ENCODE measurements around the gene NMBR.
A peak's percentile ranks its signal among the peaks of the same experiment; 100 is the strongest.
"Not testable (repeated sequence)": the region's sequence is repeated elsewhere in the genome, so short reads cannot be mapped to it uniquely, and the experiment has no call there.

Gene NMBR

DNA sequence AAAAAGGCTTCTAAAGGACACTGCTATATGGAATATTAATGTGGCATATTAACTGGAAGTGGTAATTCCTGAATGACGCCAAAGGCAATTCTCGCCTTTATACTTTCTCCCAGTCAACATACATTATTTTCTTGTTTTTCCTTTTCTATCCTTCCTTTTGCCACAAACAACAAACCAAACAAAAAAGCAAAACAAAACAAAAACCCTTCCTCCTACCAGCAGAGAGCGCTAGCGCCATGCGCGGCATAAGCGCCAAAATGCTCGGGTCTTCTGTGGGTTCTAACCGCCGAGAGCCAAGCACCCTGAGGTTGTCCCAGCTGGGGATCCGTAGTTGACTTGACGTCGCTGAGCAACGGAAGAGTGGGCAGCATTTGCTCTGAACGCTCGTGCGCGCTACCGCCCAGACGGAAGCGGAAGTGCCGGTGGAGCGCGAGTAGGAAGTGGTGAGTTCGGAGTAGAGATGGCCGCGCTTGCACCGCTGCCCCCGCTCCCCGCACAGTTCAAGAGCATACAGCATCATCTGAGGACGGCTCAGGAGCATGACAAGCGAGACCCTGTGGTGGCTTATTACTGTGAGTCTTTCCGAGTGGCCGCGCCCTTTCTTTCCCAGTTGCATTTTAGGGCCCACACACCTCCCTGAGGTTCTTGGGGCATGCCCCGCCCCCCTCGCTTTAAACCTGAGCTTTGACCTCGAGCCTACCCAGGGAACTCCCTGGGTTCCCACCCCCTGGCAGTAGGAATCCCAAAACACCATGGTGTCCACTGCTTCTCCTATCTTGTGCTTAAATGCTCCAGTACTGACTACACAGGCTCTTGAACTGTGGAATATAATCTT lies at the start of gene NMBR, which contains the start of gene VTA1:
NMBR (minus strand) TSS at position 295 of the 835 bp plus-strand sequence. CDS start 58,464 bp downstream, outside the sequence.
VTA1 (plus strand) TSS at position 436 of the 835 bp plus-strand sequence; CDS start at position 461, 25 bp downstream.
- peak; percentile 97 for DNase-seq

DNA sequence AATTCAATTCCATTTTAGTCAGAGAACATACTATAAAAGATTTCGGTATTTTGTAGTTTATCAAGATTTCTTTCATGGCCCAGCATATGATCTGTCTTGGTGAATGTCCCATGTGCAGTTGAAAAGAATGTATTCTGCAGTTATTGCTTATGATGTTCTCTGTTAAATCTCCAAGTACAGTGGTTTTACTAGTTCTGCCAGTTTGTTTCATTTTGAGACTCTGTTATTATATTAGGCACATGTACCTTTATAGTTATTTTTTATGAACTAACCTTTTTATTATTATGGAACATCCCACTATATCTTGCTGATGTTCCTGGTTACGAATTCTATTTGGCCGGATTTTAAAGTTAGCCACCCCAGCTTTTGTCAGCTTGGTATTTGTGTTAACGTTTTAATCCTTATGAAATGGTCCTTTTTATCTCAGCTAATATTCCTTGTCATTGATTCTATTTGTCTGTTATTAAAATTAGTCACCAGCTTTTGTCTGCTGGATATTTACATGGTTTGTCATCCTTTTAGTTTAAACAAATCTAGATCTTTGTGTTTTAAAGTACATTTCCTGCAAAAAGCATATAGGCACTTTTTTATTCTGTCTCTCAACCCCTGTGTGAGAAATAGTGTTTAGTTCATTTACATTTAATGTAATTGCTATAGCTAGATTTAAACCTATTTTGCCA lies 49.1 kb upstream of the NMBR start:
- no peak for DNase-seq

DNA sequence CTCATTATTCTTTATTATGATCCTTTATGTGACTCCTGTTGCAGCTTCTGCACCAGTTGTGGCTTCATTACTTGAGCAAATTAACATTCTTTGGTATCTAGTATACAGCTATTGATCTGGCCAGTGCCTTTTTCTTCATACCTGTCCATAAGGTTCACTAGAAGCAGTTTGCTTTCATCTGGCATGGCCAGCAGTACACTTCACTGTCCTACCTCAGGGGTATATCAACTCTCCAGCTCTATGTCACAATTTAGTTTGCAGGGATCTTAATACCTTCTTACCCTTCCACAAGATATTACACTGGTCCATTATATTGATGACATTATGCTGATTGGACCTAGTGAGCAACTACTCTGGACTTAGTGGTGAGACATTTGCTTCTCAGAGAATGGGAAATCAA lies 46.7 kb upstream of the NMBR start:
- DNase-seq = no peak

DNA sequence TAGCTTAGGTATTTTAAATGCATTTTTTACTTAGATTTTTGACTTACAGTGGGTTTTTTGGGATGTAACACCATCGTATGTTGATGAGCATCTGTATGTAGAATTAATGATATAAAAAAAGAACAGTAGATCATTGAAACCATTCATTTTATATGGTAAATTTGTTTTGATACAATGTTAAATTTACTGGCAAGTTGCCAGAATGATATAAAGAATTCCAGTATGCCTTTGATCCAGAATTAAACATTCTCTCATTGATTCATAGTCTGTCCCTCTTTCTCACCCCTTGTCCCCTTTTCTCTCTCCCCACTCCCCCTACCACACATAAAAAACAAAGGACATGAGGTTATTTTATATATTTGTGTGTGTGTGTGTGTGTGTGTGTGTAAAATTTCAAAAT lies 45.4 kb upstream of the NMBR start:
- no peak for DNase-seq

DNA sequence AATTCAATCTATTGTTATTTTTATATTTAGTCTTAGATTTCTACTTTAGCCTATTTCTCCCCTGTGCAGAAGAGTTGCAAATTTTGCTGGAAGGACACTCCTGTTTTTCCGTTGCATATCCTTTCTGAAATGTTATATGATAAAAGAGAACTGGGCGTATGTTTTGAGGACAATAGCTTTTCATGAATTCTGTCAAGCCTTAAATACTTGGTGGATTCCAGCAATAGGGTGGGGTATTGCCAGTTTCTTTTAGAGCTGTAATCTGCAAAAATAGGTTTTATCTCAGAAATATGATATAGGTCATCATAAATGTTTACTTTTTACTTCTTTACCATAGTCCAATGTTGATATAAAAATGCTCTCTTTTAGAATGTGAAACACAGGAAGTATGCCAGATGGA lies 42.1 kb upstream of the NMBR start:
- no peak for DNase-seq

DNA sequence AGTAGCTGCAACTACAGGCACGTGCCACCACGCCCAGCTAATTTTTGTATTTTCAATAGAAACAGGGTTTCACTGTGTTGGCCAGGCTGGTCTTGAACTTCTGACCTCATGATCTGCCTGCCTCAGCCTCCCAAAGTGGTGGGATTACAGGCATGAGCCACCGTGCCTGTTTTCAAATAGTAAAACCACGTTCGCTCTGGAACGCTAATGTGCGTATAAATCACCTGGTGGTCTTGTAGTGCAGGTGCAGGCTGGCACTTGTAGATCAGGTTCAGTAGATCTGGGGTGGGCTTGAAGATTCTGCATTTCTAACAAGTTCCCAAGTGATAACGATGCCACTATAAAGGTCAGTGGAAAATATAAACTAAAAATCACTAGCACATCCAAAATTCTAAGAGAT lies 41.4 kb upstream of the NMBR start:
- DNase-seq = not testable (repeated sequence)

DNA sequence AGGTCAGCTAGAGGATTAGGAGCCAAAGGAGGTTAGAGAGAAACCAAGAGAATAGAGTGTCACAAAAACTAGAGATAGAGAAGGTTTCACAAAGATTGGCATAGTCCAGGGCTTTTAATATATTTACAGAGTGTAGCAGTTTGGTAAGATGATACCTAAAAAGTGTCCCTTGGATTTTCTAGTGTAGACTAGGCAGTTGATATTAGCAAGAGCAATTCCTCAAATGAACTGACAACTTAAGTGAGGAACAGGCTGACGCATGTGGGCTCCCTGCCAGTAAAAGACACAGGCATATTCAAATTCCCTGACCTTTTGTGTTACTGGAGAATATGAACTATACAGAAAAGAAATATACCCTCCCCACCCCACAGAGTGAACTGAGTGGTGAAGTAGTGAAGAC lies 40.3 kb upstream of the NMBR start:
- no peak for DNase-seq

DNA sequence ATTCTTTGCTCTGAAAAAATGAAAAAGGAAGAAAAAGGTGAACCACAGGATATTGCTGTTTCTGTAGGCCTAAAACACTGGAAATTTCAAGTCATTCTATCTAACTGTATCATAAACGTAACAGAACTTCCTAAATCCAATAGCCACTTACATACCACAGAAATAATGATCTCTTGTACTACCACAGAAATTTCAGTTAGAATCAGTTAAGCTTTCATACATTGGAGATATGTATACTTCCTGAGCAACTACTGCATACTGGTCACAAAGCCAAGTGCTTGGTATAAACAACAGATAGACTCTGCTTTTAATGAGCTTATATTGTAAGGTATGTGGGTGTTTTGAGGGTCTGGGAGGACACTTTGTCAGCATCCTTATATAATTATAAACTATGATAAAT lies 38.7 kb upstream of the NMBR start:
- no peak for DNase-seq

DNA sequence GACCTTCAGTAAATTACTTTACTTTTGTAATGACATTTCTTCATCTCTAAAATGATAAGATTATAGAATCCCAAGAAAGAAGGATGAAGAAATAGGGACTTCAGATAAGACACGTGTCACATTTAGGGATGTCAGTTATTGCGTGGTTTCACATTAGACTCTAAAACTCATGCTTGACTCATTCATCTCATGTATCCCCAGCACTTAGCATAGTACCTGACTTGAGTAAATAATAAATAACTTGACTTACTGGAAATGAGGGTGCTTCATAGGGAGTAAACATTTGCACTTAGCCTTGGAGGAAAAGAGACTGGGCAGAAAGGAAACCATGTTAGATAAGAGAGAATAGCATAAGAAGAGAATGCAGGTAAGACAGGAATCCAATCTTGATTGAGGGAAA lies 37.4 kb upstream of the NMBR start:
- DNase-seq = no peak

DNA sequence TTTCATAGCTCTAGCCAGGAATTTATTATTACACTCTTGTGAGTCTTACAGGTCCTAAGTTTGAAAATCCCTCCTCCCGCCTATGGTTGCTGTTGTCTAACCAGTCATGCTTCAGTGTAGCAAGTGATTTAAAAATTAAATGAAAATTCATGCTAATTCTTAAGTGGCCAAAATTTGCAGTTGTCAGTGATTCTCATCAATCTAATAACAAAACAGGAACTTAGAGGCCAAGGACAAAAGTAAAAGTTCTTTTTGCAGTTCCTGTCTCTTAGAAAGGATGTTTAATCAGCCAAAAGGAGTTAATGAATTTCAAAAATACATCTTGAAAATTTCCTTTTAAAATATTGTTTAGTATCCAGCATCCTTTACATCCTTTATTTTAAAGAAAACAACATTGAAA lies 36.4 kb upstream of the NMBR start:
- no peak for DNase-seq

DNA sequence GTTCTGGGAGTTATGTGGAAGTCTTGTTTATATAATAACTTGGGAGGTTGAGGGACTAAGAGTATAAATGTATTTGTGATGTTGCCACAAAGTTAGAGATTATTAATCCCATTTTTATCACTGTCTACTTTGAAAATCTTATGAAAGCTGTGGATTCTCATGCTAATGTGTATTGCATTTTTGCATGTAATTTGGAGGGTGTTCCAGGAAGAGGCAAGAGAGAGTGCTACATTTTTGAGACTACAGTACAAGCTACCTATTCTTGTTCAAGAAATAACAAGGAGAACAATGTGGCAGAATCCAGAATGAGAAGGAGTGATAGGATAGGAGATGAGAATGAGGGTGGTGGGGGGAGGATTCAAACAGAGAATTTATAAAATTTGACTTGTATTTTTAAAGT lies 35.1 kb upstream of the NMBR start:
- DNase-seq = no peak

DNA sequence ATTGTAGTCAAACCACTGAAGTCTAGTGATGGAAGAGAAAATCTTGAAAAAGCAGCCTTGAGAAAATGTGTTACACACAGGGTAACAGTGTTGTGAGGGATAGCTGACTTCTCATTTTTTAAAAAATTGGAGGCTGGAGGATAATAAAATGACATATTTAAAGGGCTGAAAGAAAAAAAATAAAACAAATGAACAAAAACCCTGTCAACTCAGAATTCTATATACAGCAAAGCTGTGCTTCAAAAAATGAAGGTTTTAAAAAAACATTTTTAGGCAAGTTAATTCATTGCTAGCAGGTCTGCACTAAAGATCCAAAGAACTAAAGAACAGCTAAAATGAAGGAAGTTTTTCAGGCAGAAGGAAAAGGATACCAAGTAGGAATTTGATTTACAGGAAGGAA lies 31.2 kb upstream of the NMBR start:
- DNase-seq = no peak

DNA sequence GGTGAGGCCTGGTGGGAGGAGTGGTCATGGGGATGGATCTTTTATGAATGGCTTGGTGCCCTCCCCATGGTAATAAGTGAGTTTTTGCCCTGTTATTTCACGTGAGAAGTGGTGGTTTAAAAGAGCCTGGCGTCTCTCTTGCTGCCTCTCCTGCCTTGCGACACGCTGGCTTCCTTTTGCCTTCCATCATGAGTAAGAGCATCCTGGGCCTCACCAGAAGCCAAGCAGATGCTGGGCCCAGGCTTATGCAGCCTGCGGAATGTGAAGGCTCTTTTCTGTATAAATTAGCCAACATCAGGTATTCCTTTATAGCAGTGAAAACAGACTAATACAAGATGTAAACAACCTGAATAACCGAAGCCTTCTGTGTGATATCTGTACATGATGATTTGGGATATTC lies 27.8 kb upstream of the NMBR start:
- no peak for DNase-seq

DNA sequence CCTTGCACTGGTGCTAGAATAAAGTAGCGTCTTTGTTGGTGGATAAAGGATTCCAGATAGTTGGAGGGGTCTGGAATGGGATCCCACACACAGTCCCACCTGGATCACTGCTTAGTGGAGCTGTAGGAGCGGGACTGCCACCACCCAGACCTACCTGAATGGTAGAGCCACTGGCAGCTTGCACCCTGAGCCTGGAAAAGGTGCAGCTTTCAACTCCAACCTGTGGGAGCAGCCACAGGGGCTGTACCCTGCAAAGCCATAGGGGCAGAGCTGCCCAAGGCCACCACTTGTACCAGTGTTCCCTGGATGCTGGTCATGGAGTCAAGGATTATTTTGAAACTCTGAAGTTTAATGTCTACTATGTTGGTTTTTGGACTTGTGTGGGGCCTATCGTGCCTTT lies 27.1 kb upstream of the NMBR start:
- no peak for DNase-seq

DNA sequence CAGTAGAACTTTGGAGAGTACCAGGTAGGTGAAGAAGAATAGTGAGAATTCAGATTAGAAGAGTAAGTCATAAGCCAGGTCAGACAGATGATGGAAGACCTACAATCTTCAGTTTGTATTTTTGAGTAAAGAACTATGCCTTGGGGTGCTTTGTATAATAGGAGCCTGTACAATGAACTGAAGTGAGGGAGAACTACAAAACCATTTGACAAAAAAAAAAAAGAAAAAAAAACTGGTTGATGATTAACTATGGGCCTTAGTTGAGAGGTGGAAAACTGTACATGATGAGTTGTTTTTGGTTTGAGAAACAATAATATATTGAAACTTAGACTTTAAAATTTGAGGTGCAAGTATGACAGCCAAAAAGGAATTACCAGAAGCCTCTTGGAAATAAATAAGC lies 25.8 kb upstream of the NMBR start:
- no peak for DNase-seq

DNA sequence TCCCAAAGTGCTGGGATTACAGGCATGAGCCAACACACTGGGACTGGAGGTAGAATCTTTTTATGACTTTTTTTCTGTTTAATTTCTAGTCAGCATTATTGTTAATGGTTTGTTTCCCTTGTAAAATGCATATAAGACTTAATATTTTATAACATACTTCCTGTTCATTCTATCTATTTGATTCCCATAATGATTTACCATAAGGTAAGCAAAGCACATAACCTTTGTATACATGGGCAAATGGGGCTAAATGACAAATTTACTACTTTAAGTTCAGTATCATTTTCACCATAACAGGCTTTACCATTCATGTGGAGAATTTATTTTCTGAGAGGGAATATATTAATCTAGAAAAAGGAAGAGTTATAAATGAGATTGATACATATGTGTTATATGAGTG lies 24.4 kb upstream of the NMBR start:
- DNase-seq = no peak

DNA sequence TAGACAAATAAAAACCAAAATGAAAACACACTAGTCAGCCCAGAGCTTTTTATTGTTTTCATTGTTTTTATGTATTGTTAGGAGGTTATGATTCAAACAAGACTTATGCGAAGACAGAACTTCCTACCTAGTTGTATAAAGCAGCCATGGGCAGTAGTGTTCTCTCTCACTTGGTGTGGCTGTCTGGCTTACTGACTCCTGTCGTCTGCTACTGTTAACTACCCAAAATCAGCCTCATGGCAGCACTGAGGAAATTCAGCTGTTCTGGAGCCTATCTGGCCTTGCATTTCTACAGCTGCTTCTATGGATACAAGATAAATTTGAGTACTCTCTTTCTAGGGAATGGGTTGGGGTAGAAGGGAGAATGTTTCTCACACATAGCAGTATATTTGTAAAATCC lies 20.6 kb upstream of the NMBR start:
- no peak for DNase-seq

DNA sequence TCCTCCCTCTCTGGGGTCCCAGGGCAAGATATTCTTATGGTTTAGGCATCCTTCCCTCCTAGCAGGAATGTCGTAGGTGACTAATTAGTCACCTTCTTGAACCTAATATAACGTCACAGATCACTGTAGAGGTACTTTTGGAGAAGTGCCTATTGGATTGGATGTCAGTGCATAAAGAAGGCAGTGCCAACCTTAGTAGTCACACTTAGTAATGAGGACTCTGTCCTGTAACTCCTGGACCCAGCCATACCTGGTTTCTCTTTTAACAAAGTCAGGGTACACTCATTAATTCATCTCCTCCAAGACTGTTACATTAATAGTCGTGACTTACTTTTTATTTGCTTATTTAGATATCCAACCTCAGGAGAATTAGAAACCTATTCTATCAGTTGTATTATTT lies 20.1 kb upstream of the NMBR start:
- DNase-seq = no peak

DNA sequence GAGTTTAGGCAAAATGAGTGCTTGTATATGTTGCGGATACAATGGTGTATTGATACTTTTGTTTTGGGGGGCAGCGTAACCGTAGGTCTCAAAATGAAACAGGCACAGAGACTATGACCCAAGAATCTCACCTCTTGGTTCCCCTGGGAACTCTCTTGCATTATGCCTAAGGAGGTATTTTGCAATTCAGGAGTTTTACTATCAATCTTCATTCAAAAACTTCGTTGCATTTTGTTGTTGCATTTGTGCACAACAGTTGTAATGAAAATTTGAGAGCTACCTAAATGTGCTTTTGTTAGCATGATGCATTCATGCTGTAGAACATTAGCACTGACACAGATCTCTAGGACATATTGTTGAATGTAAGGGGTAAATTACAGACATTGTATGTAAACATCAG lies 18.3 kb upstream of the NMBR start:
- DNase-seq = no peak

DNA sequence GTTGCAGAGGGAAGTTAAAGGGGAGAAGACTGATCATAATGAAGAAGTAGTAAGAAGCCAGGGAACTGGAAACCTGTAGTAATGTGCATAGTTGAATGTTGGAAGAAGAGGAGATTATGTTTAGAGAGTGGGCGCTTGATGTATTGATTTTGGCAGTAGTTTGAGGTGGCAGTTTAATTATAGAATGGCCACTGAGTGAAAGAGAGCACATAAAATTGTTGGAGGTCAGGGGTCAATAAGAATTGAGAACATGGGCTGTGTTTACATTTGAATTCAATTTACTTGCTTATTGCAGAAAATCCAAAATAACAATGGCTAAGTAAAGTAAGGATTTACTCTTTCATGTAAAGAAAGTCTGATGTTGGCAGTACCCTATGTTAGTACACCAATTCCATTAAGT lies 15.9 kb upstream of the NMBR start:
- no peak for DNase-seq

DNA sequence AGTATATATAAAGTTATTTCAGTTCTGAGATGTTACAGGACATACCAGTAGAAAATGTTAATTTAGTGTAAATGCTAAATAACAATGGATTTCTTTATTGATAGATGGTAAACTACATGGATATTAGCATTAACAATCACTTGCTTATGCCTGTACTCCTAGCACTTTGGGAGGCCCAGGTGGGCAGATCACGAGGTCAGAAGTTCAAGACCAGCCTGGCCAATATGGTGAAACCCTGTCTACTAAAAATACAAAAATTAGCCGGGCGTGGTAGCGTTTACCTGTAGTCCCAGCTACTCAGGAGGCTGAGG lies 9.8 kb upstream of the NMBR start:
- DNase-seq = not testable (repeated sequence)

DNA sequence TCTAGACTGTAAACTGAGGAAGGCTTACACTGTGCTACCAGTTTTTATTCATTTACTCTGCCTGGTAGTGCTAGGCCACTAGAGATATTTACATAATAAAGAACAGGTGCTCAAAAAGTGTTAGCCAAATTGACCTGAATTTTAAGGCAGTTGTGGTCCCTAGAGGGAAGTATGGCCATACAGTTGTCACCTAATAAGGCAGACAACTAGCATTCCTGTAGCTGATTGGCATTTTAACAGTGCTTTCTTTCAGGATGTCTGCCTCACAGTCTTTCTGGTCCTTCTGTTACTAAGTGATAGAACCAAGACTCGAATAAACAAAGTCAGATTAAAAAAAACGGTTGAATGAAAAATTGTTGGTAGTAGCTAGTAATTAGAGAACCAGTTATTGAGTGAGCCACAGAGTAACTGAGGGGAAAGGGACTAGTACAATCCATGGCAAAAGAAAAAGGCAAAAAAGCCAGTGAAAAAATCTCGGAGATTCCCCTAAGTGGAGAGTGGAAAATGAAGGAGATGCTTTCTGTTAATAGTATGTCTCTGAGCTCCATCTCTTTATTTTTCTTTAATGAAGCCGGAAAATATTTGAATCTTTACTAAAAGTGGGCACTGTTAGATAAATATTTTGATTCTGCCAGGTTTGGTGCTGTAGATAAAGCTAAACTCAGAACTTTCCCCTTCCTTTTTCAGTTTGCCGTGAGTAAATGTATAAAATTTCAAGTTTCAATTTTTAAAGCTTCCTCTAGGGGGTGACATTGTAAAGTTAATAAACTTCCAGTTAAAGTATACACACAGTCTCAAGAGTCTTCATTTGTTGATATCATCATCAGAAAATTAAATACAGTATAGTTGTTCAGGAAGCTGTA lies 9.2 kb upstream of the NMBR start:
- no peak for DNase-seq

DNA sequence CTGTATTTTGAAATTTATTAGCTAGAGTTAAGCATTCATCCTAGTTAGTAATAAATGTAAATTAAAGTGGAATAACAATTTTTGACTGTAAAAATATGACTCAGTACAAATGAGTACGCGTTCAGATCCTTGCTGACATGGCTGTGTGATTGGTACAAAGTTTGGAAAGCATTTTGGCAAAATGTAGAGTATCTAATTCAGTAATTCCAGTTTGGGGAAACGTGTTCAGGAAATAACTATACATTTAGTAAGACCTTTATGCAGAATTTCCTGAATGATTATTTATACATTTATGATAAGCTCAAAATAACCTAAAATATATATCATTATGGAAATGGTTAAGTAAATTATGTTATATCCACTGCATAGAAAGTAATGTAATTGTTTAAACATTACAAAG lies 8.2 kb upstream of the NMBR start:
- DNase-seq = no peak

DNA sequence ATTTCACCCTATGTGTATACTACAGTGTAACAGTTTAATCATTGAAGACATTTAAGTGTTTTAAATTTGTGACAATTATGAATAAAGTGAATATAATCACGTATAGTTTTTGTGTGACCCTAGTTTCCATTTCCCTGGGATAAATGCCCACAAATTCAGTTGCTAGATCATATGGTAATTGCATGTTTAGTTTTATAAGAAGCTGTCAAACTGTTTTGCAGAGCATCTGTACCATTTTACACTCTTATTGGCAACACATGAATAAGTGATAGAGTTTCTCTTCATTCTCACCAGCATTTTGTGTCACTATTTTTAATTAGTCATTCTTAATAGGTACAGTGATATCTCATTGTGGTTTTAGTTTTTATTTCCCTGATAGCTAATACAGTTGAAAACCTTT lies 7.4 kb upstream of the NMBR start:
- DNase-seq = no peak

Data from CD4-positive, alpha-beta T cell treated with Interleukin-15 for 1 hour (primary cell).